ENCODE results near the gene METTL27. TPM values are rescaled to one million over a fixed set of nuclear protein-coding genes. Genes with fewer than 3 reads are reported as not detected.

Gene METTL27
- total and polyA plus RNA-seq, 9 of the 15 experiments (the other 6 are each of a cell fraction or from before 2014, with no cell fraction given) = 0.08 to 0.82 (median 0.33) TPM; not detected in 4

DNA sequence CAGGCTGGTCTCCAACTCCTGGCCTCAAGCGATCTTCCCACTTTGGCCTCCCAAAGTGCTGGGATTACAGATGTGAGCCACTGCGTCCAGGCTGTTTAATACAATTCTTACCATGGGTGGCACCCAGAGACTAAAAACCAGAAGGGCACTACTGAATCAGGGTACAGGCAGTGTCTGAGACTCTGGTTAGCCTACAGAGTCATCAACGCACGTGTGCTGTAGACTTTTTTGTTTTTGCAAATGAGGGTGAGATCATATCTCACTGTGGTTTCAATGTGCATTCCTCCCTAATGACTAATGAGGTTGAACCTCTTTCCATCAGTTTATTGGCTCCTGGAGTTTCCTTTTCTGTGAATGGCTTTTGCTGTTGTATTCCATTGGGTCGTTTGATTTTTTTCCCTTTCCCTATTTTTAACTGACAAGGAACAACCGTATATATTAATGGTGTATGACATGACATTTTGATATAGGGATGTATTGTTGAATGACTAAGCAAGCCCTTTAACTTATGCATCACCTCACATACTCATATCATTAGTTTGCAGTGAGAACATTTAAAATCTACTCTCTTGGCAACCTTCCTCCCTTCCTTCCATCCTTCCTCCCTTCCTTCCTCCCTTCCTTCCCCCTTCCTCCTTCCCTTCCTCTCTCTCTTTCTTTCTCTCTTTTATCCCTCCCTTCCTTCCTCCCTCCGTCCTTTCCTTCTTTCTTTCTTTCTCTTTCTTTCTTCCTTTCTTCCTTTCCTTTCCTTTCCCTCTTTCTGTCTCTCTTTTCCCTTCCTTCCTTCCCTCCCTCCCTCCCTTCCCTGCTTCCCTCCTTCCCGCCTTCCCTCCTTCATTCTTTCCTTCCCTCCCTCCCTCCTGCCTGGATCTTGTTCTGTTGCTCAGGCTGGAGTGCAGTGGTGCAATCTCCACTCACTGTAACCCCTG, 9.4 kb upstream of the METTL27 start (continued):
- peak; percentile 65 for TF ChIP-seq EP300 (IDR thresholded peaks at IDR 0.05; ENCODE audit: low read length)
- TF ChIP-seq HDAC2 (IDR thresholded peaks at IDR 0.05) = peak; percentile 80; the same call in 1 of the 2 replicates
- TF ChIP-seq SMARCA5 (IDR thresholded peaks at IDR 0.05) = no peak
- no peak for TF ChIP-seq ATF1 (CRISPR knock-in tag; IDR thresholded peaks at IDR 0.05)
- TF ChIP-seq ATF1 (tag; IDR thresholded peaks at IDR 0.05) = peak; percentile 53; the same call in 1 of the 2 replicates
- TF ChIP-seq, protein P1, sequence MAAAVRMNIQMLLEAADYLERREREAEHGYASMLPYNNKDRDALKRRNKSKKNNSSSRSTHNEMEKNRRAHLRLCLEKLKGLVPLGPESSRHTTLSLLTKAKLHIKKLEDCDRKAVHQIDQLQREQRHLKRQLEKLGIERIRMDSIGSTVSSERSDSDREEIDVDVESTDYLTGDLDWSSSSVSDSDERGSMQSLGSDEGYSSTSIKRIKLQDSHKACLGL (CRISPR knock-in tag; IDR thresholded peaks at IDR 0.05; ENCODE audit: borderline replicate concordance, poor library complexity, severe bottlenecking) = no peak
- peak; percentile 38 for TF ChIP-seq NEUROD1 (IDR thresholded peaks at IDR 0.05; ENCODE audit: borderline replicate concordance, low read depth, low read length, partially characterized antibody)
- TF ChIP-seq, protein P2, sequence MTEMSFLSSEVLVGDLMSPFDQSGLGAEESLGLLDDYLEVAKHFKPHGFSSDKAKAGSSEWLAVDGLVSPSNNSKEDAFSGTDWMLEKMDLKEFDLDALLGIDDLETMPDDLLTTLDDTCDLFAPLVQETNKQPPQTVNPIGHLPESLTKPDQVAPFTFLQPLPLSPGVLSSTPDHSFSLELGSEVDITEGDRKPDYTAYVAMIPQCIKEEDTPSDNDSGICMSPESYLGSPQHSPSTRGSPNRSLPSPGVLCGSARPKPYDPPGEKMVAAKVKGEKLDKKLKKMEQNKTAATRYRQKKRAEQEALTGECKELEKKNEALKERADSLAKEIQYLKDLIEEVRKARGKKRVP (CRISPR knock-in tag; IDR thresholded peaks at IDR 0.05) = no peak
- TF ChIP-seq ZNF778 (CRISPR knock-in tag; IDR thresholded peaks at IDR 0.05) = no peak
- TF ChIP-seq, protein P3, sequence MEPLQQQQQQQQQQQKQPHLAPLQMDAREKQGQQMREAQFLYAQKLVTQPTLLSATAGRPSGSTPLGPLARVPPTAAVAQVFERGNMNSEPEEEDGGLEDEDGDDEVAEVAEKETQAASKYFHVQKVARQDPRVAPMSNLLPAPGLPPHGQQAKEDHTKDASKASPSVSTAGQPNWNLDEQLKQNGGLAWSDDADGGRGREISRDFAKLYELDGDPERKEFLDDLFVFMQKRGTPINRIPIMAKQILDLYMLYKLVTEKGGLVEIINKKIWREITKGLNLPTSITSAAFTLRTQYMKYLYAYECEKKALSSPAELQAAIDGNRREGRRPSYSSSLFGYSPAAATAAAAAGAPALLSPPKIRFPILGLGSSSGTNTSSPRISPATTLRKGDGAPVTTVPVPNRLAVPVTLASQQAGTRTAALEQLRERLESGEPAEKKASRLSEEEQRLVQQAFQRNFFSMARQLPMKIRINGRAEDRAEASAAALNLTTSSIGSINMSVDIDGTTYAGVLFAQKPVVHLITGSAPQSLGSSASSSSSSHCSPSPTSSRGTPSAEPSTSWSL (CRISPR knock-in tag; IDR thresholded peaks at IDR 0.05; ENCODE audit: borderline replicate concordance) = no peak
- TF ChIP-seq, protein P4, sequence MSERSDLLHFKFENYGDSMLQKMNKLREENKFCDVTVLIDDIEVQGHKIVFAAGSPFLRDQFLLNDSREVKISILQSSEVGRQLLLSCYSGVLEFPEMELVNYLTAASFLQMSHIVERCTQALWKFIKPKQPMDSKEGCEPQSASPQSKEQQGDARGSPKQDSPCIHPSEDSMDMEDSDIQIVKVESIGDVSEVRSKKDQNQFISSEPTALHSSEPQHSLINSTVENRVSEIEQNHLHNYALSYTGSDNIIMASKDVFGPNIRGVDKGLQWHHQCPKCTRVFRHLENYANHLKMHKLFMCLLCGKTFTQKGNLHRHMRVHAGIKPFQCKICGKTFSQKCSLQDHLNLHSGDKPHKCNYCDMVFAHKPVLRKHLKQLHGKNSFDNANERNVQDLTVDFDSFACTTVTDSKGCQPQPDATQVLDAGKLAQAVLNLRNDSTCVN (CRISPR knock-in tag; IDR thresholded peaks at IDR 0.05) = no peak; the same call in 1 of the 2 replicates
- TF ChIP-seq ELF1 (tag; IDR thresholded peaks at IDR 0.05) = no peak
- no peak for TF ChIP-seq CEBPG (CRISPR knock-in tag; IDR thresholded peaks at IDR 0.05)
- no peak for TF ChIP-seq CEBPG (tag; conservative IDR thresholded peaks at IDR 0.05 in 1 of 2, IDR thresholded peaks at IDR 0.05 in 1 of 2)
- TF ChIP-seq NFIC (IDR thresholded peaks at IDR 0.05) = peak; percentile 15; the same call in 1 of the 2 replicates
- no peak for TF ChIP-seq ZNF699 (CRISPR knock-in tag; IDR thresholded peaks at IDR 0.05; ENCODE audit: insufficient replicate concordance)
- no peak for TF ChIP-seq EGR1 (conservative IDR thresholded peaks at IDR 0.05)
- TF ChIP-seq NFIX (CRISPR knock-in tag; IDR thresholded peaks at IDR 0.05; ENCODE audit: low read depth) = no peak
- no peak for TF ChIP-seq ZFP1 (CRISPR knock-in tag; IDR thresholded peaks at IDR 0.05)
- TF ChIP-seq BCL6 (CRISPR knock-in tag; IDR thresholded peaks at IDR 0.05) = no peak
- peak; percentile 77; the same call in 1 of the 2 replicates for TF ChIP-seq GATAD2B (IDR thresholded peaks at IDR 0.05; ENCODE audit: borderline replicate concordance)
- TF ChIP-seq ZNF561 (CRISPR knock-in tag; conservative IDR thresholded peaks at IDR 0.05) = no peak
- TF ChIP-seq SMARCE1 (IDR thresholded peaks at IDR 0.05) = peak; percentile 99
- peak; percentile 62; the same call in 1 of the 2 replicates for TF ChIP-seq MTA1 (IDR thresholded peaks at IDR 0.05; ENCODE audit: borderline replicate concordance)
- no peak for TF ChIP-seq YBX1 (IDR thresholded peaks at IDR 0.05)
- TF ChIP-seq ZNF212 (CRISPR knock-in tag; IDR thresholded peaks at IDR 0.05) = no peak
- TF ChIP-seq ZNF717 (CRISPR knock-in tag; IDR thresholded peaks at IDR 0.05) = no peak
- no peak for TF ChIP-seq HNRNPH1 (optimal IDR thresholded peaks at IDR 0.05; ENCODE audit: low read depth, low read length)
